Neural progenitor cell (in vitro differentiated cells): ENCODE results near the gene TP53BP1.

Experiments
- EZH2 ChIP-seq: fragments of 200-600 bp; sonication (generic); IDR thresholded peaks from 2 replicates; pipeline ENCODE4 v1.6.1; 2017; ENCODE audit warnings: antibody characterized with exemption, mild to moderate bottlenecking, moderate library complexity
- EZH2phosphoT487 ChIP-seq: fragments of 200-600 bp; sonication (generic); IDR thresholded peaks from 2 replicates; pipeline ENCODE4 v1.6.1; 2017; ENCODE audit warnings: antibody characterized with exemption

- TF ChIP-seq EZH2 (no peak), EZH2phosphoT487 (no peak)
Measured at GRCh38 chr15:43404130-43404529, 88.8 kb downstream of the TP53BP1 start.
